ENCODE results near the gene C19orf38.
"Not testable (repeated sequence)": the region's sequence is repeated elsewhere in the genome, so short reads cannot be mapped to it uniquely, and the experiment has no call there.

C19orf38 gene

GRCh38 chr19:10861103-10861651, 13.0 kb downstream of the C19orf38 start:
- TF ChIP-seq Cebpa-rat (IDR thresholded peaks at IDR 0.05), result no peak
- Histone ChIP-seq H3K27me3 (no peaks in the 10 kb centered on the region), H3K4me3 (no peak overlapping the region), H3K9me3 (no peaks in the 10 kb centered on the region), H3K4me2 (no peak overlapping the region), H3K9ac (no peak overlapping the region), H3K36me3 (no peaks in the 10 kb centered on the region), H3K27ac (no peak overlapping the region), H4K20me1 (no peaks in the 10 kb centered on the region), H3K4me1 (peaks cover 18% of the 10 kb centered on the region)

- no peak for TF ChIP-seq Cebpa-rat (IDR thresholded peaks at IDR 0.05)
- H3K9me3 ChIP-seq, result no peaks in the 10 kb centered on the region
- no peak overlapping the region for H3K4me3 ChIP-seq
- no peak overlapping the region for H3K4me2 ChIP-seq
- no peak overlapping the region for H3K27ac ChIP-seq
- no peaks in the 10 kb centered on the region for H3K27me3 ChIP-seq
- H4K20me1 ChIP-seq, result no peaks in the 10 kb centered on the region
- peaks cover 19% of the 10 kb centered on the region for H3K4me1 ChIP-seq
- no peak overlapping the region for H3K9ac ChIP-seq
- H3K36me3 ChIP-seq, result no peaks in the 10 kb centered on the region
These were observed 14.4 kb downstream of the C19orf38 start for GRCh38 chr19:10862561-10863106.

DNA sequence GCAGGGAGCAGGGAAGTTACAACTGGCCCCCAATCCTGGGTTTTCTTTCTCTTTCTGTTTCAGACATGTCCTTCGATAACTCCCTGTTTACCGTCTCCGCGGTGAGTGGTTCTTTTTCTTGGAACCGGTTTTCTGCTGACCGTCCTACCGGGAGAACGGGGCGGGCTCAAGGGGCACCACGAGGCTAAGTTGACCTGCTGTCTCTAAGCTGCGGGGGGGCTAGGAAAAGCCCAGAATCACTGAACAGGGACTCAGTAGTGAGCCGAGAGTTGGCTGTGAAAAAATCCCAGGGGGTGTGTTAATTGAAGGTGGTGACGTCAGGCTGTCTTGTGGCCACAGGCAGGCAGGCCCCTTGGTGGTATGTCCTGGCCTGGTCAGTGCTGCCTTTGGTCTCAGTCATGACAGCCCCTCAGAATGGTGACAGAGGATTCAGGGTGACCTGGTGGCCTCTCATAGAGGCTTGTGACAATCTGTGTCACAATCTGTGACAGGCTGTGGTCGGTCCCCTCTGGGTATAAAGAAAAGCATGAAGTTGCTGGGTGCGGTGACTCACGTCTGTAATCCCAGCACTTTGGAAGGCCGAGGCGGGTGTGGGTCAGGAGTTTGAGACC, 15.0 kb downstream of the C19orf38 start:
- no peaks in the 10 kb centered on the region for H3K27me3 ChIP-seq
- no peak overlapping the region for H3K27ac ChIP-seq
- peaks cover 25% of the 10 kb centered on the region for H3K4me1 ChIP-seq
- no peak overlapping the region for H3K4me3 ChIP-seq
- H4K20me1 ChIP-seq, result no peaks in the 10 kb centered on the region
- no peak for TF ChIP-seq Cebpa-rat (IDR thresholded peaks at IDR 0.05)
- H3K9me3 ChIP-seq, result no peaks in the 10 kb centered on the region
- H3K36me3 ChIP-seq, result no peaks in the 10 kb centered on the region
- no peak overlapping the region for H3K4me2 ChIP-seq
- H3K9ac ChIP-seq, result 0 out of 2 replicates have a peak overlapping the region, but pooled peaks have one; percentile 24

- no peak overlapping the region for H3K4me3 ChIP-seq
- H3K9ac ChIP-seq, result no peak overlapping the region
- TF ChIP-seq Cebpa-rat (IDR thresholded peaks at IDR 0.05), result no peak
- H3K27me3 ChIP-seq, result no peaks in the 10 kb centered on the region
- no peaks in the 10 kb centered on the region for H3K9me3 ChIP-seq
- H3K4me2 ChIP-seq, result peak overlapping the region; percentile 49
- peaks cover 31% of the 10 kb centered on the region for H3K4me1 ChIP-seq
- no peak overlapping the region for H3K27ac ChIP-seq
- no peaks in the 10 kb centered on the region for H4K20me1 ChIP-seq
- H3K36me3 ChIP-seq, result no peaks in the 10 kb centered on the region
These were observed 16.3 kb downstream of the C19orf38 start for GRCh38 chr19:10864538-10864899.

DNA sequence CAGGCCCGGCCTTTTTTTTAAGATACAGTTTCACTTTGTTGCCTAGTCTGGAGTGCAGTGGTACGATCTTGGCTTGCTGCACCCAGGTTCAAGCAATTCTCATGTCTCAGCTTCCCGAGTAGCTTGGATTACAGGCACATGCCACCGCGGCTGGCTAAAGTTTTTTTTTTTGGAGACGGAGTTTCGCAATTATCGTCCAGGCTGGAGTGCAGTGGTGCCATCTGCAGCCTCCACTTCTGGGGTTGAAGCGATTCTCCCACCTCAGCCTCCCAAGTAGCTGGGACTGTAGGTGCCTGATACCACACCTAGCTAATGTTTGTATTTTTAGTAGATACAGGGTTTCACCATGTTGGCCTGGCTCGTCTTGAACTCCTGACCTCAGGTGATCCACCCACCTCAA, 18.3 kb downstream of the C19orf38 start:
- H3K4me1 ChIP-seq, result peaks cover 42% of the 10 kb centered on the region
- H3K4me3 ChIP-seq, result no peak overlapping the region

DNA sequence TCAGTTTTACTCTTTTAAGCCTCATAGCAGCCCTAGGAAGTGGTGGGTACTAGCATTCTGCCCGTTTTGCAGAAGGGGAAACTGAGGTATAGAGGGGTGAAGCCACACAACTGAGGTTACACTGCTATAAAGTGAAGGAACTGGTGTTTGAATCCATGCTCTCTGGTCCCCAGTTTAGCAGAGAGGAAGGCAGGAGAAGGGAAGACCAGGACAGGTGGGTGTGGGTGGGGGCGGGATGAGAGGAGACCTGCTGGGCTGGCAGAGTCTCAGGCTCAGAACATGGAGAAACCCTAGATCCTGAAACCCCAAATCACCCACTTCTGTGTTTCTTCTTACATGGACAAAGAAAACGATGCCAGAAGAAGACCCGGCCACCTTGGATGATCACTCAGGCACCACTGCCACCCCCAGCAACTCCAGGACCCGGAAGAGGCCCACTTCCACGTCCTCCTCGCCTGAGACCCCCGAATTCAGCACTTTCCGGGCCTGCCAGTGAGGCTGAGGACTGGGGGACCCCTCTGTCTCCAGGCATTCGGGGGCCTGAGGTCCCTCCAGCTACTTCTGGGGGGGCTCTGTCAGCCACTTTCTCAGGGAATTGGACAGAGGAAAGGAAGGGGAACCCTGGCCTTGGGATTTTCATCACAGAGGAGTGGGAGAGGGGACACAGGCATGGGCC, 20.8 kb downstream of the C19orf38 start:
- no peaks in the 10 kb centered on the region for H3K9me3 ChIP-seq
- H3K9ac ChIP-seq, result no peak overlapping the region
- peak overlapping the region; percentile 26; the same call in 1 of the 2 replicates for H3K27ac ChIP-seq
- no peaks in the 10 kb centered on the region for H3K27me3 ChIP-seq
- no peak overlapping the region for H3K4me3 ChIP-seq
- TF ChIP-seq Cebpa-rat (IDR thresholded peaks at IDR 0.05), result no peak
- H3K4me1 ChIP-seq, result peaks cover 47% of the 10 kb centered on the region
- peaks cover under 1% of the 10 kb centered on the region; the same call in 1 of the 2 replicates for H3K36me3 ChIP-seq
- H3K4me2 ChIP-seq, result no peak overlapping the region
- H4K20me1 ChIP-seq, result peaks cover 15% of the 10 kb centered on the region

More for the DNA sequence above, 18.3 kb downstream of the C19orf38 start:
- Histone ChIP-seq H3K27me3 (no peaks in the 10 kb centered on the region), H3K27ac (no peak overlapping the region), H3K9ac (no peak overlapping the region), H3K36me3 (no peaks in the 10 kb centered on the region), H3K4me2 (no peak overlapping the region), H3K9me3 (no peaks in the 10 kb centered on the region), H4K20me1 (no peaks in the 10 kb centered on the region)
- peak; percentile 51; the same call in 1 of the 2 replicates for TF ChIP-seq Cebpa-rat (IDR thresholded peaks at IDR 0.05)

DNA sequence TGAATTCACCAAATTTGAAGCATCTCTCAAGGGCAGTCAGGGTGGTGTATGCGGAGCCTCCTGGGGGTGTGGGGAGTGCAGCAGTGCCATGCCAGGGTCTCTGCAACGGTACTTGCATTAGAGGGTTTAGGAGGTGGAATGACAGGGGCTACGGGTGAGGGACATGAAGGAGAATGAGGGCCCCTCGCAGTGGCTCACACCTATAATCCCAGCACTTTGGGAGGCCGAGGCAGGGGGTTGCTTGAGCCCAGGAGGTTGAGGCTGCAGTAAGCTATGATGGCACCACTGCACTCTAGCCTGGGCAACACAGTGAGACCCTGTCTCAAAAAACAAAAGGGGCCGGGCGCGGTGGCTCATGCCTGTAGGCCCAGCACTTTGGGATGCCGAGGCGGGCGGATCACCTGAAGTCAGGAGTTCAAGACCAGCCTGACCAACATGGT, 21.7 kb downstream of the C19orf38 start:
- H3K9ac ChIP-seq, H3K9me3 ChIP-seq, H3K27me3 ChIP-seq, H3K36me3 ChIP-seq, H3K27ac ChIP-seq, H3K4me3 ChIP-seq: not testable (repeated sequence)
- peaks cover 24% of the 10 kb centered on the region for H4K20me1 ChIP-seq
- peak overlapping the region; percentile 90 for H3K4me2 ChIP-seq
- H3K4me1 ChIP-seq, result peaks cover 48% of the 10 kb centered on the region

DNA sequence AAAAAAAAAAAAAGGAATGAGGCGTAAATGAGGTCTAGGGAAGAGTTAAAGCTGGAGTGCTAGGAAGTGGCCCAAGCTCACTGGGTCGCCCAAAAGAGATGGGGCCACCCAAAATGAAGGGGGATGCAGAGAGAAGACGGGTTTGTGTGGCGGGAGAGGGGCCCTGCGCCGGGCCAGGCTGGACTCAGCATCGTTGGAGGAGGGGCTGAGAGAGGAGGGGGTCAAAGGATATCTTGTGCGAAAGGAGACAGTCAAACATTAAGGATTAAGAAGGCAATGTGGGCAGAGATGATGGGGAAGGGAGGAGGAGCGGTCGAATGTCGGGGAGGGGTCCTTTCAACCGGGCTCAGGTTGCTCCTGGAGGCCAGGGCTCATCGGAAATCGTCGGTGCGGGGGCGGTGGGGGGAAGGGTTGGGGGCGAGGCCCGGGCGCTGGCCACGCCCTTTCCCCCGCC, 22.3 kb downstream of the C19orf38 start:
- no peak for TF ChIP-seq Cebpa-rat (IDR thresholded peaks at IDR 0.05)
- H3K4me3 ChIP-seq, result peak overlapping the region; percentile 64
- peaks cover 30% of the 10 kb centered on the region for H4K20me1 ChIP-seq
- H3K36me3 ChIP-seq, result peaks cover 15% of the 10 kb centered on the region
- peak overlapping the region; percentile 85 for H3K27ac ChIP-seq
- H3K9ac ChIP-seq, result peak overlapping the region; percentile 81
- H3K9me3 ChIP-seq, result no peaks in the 10 kb centered on the region
- no peaks in the 10 kb centered on the region for H3K27me3 ChIP-seq
- H3K4me2 ChIP-seq, result peak overlapping the region; percentile 90
- peaks cover 54% of the 10 kb centered on the region for H3K4me1 ChIP-seq

- Histone ChIP-seq H3K4me3 (peak within 1 kb of the TSS; percentile 86), H3K27ac (peak within 1 kb of the TSS; percentile 93), H3K4me1 (peaks cover 60% of the 10 kb centered on the region)
These were observed 22.9 kb downstream of the C19orf38 start, which contains the start of gene CARM1 for GRCh38 chr19:10870955-10871603. Gene CARM1, plus strand, starts transcription at chr19:10871553. Its CDS starts 150 bp downstream, at chr19:10871703.

More at GRCh38 chr19:10870955-10871603, 22.9 kb downstream of the C19orf38 start, which contains the start of gene CARM1:
- peak within 1 kb of the TSS; percentile 93 for H3K9ac ChIP-seq
- H3K9me3 ChIP-seq, result no peaks in the 10 kb centered on the region
- peaks cover 36% of the 10 kb centered on the region for H4K20me1 ChIP-seq
- H3K4me2 ChIP-seq, result peak within 1 kb of the TSS; percentile 90
- H3K27me3 ChIP-seq, result no peaks in the 10 kb centered on the region
- no peak for TF ChIP-seq Cebpa-rat (IDR thresholded peaks at IDR 0.05)
- H3K36me3 ChIP-seq, result peaks cover 20% of the 10 kb centered on the region
